HepG2 (cell line): Measurements from ENCODE around the gene HOXC11.

Experiments used
- BHLHE40 ChIP-seq: IDR thresholded peaks from 2 replicates; pipeline ENCODE4 v1.6.1; 2011; ENCODE audit warnings: low read length, improper control_type of control experiment
- CREB1 ChIP-seq, 2 experiments: fragments of 450-650 bp in 1 of 2; IDR thresholded peaks; 2 replicates each; pipeline ENCODE4 v1.6.1; 2016 to 2017; ENCODE audit warnings: control low read depth in 1 of 2, mild to moderate bottlenecking in 1 of 2, missing compliant biosample characterization in 1 of 2, missing genetic modification characterization in 1 of 2
- FIP1L1 ChIP-seq: fragments of 200-400 bp; formaldehyde crosslinking; IDR thresholded peaks from 2 replicates; pipeline ENCODE4 v1.6.1; 2018; ENCODE audit warnings: low read depth, mild to moderate bottlenecking, low read length, moderate library complexity, borderline replicate concordance; ENCODE audit not compliant: insufficient read depth
- HCFC1 ChIP-seq: fragments of 150-350 bp; IDR thresholded peaks from 2 replicates; pipeline ENCODE4 v1.6.1; 2014; ENCODE audit warnings: low read depth, low read length
- JUND ChIP-seq: sonication (generic); formaldehyde crosslinking; IDR thresholded peaks from 2 replicates; pipeline ENCODE4 v1.8.0; 2022; ENCODE audit warnings: mild to moderate bottlenecking, missing genetic modification reagents
- NFYB ChIP-seq: sonication (generic); formaldehyde crosslinking; IDR thresholded peaks from 2 replicates; pipeline ENCODE4 v1.4.0; 2020; ENCODE audit warnings: missing genetic modification reagents
- SP1 ChIP-seq, 2 experiments: fragments of 450-650 bp in 1 of 2; sonication (generic) in 1 of 2; formaldehyde crosslinking in 1 of 2; IDR thresholded peaks; 2 replicates each; pipeline versions ENCODE4 v1.4.0 to v1.6.1; 2016 to 2020; ENCODE audit warnings: missing genetic modification reagents in 1 of 2
- TAF15 ChIP-seq: fragments of 200-400 bp; formaldehyde crosslinking; IDR thresholded peaks from one replicate; pipeline ENCODE4 v1.6.1; 2018; ENCODE audit warnings: mild to moderate bottlenecking, low read depth, low read length; ENCODE audit not compliant: poor library complexity, severe bottlenecking
- ZFP36 ChIP-seq: fragments of 150-350 bp; IDR thresholded peaks from 2 replicates; pipeline ENCODE4 v1.6.1; 2018; ENCODE audit warnings: borderline replicate concordance, low read length, low read depth; ENCODE audit not compliant: partially characterized antibody
- ZNF788 ChIP-seq: sonication (generic); formaldehyde crosslinking; IDR thresholded peaks from 2 replicates; pipeline ENCODE4 v1.5.0; 2020; ENCODE audit warnings: mild to moderate bottlenecking, missing genetic modification reagents, borderline replicate concordance
- ZNF891 ChIP-seq: sonication (generic); formaldehyde crosslinking; IDR thresholded peaks from 2 replicates; pipeline ENCODE4 v1.5.0; 2020; ENCODE audit warnings: mild to moderate bottlenecking, missing genetic modification reagents
- TF ChIP-seq, protein P1 (sequence below): sonication (generic); formaldehyde crosslinking; IDR thresholded peaks from 2 replicates; pipeline ENCODE4 v1.8.1; 2022; ENCODE audit warnings: mild to moderate bottlenecking, missing genetic modification reagents
- TF ChIP-seq, protein P2 (sequence below): sonication (generic); formaldehyde crosslinking; IDR thresholded peaks from 2 replicates; pipeline ENCODE4 v1.5.0; 2020; ENCODE audit warnings: mild to moderate bottlenecking, missing genetic modification reagents

DNA sequence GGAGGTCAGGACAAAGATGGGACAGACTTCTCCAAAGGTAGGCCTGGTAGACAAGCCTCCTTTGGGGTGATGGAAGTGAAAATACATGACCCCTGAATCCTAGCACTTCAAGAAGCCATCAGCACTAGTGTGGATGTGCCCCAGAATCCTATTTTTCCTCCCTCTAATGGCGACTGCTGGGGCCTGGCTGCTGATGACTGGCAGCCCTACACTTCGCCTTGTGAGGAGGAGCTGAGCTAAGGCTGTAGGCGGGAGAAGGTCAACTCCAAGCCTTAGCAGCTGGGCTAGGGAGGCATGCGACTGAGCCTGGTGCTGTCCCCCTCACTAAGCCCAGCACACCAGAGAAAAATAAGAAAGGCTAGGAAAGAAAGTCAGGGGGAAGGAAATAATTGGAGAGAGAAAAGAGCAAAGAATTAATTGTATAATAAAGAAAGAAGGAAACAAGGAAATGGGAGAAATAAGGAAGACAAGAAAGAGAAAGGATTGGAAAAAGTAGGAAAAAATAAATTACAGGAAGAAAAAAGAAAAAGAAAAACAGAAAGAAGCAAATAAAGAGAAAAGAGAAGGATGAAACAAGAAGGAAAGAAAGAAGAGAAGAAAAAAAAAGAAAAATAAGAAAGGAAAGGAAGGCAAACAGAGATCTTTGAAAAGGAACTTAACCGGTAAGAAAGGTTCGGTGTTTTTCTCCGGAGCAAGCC, 7.3 kb downstream of the HOXC11 start:
- TF ChIP-seq BHLHE40 (no peak), TAF15 (no peak), SP1 (IDR thresholded peaks at IDR 0.05) (no peak), SP1 (CRISPR knock-in tag; IDR thresholded peaks at IDR 0.05) (no peak), NFYB (CRISPR knock-in tag) (no peak), ZNF788 (CRISPR knock-in tag) (no peak), FIP1L1 (no peak), ZFP36 (no peak), JUND (CRISPR knock-in tag) (no peak), CREB1 (IDR thresholded peaks at IDR 0.05) (no peak), CREB1 (CRISPR knock-in tag; IDR thresholded peaks at IDR 0.05) (no peak), HCFC1 (no peak), ZNF891 (no peak)
- TF ChIP-seq, protein P1, sequence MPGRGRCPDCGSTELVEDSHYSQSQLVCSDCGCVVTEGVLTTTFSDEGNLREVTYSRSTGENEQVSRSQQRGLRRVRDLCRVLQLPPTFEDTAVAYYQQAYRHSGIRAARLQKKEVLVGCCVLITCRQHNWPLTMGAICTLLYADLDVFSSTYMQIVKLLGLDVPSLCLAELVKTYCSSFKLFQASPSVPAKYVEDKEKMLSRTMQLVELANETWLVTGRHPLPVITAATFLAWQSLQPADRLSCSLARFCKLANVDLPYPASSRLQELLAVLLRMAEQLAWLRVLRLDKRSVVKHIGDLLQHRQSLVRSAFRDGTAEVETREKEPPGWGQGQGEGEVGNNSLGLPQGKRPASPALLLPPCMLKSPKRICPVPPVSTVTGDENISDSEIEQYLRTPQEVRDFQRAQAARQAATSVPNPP (CRISPR knock-in tag): no peak
- TF ChIP-seq, protein P2, sequence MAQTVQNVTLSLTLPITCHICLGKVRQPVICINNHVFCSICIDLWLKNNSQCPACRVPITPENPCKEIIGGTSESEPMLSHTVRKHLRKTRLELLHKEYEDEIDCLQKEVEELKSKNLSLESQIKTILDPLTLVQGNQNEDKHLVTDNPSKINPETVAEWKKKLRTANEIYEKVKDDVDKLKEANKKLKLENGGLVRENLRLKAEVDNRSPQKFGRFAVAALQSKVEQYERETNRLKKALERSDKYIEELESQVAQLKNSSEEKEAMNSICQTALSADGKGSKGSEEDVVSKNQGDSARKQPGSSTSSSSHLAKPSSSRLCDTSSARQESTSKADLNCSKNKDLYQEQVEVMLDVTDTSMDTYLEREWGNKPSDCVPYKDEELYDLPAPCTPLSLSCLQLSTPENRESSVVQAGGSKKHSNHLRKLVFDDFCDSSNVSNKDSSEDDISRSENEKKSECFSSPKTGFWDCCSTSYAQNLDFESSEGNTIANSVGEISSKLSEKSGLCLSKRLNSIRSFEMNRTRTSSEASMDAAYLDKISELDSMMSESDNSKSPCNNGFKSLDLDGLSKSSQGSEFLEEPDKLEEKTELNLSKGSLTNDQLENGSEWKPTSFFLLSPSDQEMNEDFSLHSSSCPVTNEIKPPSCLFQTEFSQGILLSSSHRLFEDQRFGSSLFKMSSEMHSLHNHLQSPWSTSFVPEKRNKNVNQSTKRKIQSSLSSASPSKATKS (CRISPR knock-in tag): no peak
